Right hindlimb (tissue), 1 donor: ENCODE data around the gene MAP1LC3B2.
A peak's percentile ranks its signal among the peaks of the same experiment; 100 is the strongest.

ENCODE experiments used
- DNase-seq: peaks from one replicate; pipeline ENCODE4 v3.0.0-alpha.2; 2018

The MAP1LC3B2 gene

DNA sequence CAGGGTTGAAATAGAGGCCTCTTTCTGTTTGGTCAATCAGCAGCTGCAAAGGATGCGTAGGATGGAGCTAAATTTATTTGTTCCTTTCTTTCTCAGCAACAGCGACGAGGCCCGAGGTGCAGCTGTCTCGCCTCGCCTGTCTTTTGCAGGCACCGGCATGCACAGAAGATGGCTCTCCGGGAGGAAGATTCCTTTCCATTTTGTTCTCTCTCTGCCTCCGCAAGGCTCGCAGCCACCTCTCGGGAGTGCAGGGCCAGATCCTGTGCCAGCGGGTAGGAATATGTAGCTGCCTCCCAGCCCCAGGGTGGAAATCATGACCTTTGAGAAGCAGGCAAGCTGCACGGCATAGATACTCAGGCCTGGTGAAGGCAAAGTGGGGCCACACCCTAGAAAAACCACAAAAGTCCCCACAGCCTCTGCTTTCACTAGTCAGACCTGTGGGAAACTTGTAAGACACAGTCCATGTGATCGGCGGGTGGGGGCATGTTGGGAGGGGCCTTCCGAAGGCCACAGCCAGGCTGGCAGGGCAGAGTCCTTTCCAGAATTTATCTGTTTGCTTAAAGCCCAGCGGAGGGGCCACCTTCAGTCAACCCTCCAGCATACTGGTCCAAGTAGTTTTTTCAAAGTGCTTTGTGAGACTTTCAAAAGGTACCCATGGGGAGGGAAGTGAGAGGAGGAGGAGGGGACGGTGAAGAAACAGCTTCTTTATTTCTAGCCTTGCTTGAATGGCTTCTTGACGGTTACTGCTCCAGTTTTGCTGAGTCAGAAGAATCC is at the start of gene MAP1LC3B2:
MAP1LC3B2 (plus strand) TSS at position 220 of the 774 bp plus-strand sequence. CDS start 16,562 bp downstream, outside the sequence.
- DNase-seq: peak; percentile 72

DNA sequence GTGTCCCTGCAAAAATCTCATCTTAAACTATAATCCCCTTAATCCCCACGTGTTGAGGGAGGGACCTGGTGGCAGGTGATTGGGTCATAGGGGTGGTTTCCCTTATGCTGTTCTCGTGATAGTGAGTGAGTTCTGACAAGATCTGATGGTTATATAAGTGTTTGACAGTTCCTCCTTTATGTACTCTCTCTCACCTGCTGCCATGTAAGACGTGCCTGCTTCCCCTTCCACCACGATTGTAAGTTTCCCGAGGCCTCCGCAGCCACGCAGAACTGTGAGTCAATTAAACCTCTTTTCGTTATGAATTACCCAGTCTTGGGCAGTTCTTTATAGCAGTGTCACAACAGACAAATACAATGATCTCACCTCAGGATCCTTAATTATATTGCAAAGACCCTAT is 45.2 kb upstream of the MAP1LC3B2 start:
- DNase-seq: no peak

DNA sequence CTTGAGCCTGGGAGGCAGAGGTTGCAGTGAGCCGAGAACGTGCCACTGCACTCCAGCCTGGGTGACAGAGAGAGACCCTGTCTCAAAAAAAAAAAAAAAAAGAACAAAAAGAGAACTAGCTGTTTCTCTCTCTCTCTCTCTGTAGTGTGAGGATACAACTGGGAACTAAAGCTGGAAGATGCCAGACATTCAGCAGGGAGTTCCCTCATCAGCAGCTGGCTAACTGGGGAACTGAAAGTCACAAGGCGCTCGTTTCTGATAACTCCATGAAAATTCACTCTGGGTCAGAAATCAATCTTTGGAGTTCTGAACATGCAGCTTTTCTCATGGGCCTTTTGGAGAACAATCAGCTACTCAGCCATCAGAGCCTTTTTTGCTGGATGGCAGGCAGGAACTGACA is 43.5 kb upstream of the MAP1LC3B2 start:
- no peak for DNase-seq

DNA sequence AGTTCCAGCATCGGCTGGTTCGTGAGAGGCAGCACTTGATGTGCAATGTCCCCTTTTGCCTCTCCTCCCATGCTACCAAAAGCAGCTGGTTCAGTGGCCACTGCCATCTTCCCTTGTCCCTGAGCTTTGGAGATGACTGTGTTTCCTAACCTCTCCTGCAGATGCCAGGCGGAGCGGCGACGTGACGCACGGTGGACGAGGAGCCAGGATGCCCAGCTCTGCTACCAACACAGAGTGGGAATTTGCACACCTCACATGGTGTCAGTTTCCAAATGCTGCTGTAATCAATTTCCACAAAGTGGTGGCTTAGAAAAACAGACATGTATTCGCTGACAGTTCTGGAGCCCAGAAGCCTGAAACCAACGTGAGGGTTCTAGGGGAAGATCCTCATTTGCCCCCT is 42.5 kb upstream of the MAP1LC3B2 start:
- no peak for DNase-seq

DNA sequence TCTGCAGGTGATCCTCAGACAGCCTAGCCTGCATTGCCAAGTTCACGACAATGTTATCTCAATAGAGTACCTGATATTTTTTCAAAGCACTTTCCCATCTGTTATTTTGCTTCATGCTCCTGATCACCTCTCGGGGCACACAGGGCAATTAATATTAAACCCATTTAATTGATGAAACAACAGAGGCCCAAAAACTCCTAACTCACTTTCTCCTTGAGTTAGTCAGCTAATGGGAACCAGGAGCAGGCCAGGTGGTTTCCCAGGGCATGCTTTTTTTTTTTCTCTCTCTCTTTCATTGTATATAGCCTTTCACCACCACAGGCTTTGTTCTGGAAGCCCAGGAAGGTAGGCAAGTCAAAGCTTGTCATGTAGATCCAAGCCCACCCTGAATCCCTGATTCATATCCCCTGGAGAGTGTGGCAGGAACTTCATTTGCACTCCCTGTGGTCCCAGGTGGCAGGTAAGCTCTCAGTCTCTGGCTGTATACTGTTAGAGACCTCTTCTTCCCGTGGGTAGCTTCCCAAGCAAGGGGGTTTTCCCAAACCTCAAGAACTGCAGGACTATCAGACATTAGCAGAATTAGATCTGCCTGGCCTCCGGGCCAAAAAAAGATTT is 41.6 kb upstream of the MAP1LC3B2 start:
- DNase-seq: no peak

DNA sequence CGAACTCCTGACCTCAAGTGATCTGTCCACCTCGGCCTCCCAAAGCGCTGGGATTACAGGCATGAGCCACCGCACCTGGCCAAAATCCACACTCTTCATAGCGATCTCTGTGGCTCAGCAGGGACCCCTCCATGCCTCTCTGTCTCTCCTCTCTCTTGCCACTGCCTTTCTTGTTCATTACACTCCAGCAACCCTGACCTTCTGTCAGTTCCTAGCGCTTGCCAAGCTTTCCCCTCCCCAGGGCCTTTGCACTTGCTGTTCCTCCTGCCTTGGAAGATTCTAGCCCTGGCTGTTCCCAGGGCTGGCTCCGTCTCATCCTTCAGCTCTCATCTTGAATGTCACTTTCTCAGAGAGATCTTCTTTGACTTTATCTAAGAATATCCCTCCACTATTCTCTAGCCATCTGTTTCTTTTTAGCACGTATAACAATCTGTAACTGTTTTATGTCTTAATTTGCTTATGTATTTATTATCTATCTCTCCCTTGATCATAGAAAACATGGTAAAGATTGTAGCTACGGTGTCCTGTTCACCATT is 38.9 kb upstream of the MAP1LC3B2 start:
- DNase-seq: no peak

DNA sequence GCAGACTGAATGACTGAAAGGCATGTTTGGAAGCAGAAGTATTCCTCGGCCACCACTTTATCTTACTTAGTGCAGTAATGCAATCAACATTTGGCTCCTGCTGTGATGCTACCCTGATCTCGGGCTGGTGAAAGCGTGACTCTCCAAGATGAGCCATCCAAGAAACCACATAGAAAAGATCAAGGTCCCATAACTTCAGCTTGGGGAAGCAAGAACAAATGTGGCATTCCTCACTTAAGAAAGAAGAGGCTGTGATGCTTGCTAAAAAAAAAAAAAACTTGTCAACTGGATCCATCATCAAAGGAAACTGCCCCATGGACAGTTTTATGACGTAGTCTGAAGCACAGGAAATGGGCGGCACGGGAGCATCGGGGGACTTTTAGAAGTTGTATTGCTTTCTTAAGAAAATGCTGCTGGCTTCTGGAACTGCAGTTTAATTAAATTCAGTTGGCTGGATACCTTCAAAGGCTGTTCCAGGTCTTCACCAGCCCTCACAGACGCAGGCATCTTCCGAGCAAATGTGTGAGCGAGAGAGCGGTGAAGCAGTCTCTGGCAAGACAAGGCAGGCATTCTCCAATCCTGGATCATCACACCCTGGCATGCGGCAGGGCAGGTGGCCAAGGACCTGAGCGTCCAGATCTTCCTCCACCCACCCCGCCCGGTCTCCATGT is 38.2 kb upstream of the MAP1LC3B2 start:
- no peak for DNase-seq

DNA sequence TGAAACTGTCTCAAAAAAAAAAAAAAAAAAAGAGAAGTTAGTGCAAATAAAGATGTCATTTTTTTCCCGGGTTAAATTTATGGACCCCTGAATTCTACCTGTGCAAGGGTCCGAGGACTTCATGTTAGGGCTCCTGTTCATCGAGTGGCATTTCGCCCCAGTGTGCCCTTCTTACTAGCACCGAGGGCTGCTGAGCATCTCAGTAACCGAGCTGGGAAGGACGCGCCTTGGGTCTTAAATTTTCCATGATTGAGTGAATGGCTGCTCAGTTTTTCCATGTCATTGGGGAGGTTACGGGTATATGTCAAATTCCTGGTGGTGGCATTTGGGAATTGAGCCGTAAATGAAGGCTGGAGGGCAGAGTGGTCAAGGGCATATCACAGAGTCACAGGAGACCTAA is 34.9 kb upstream of the MAP1LC3B2 start:
- no peak for DNase-seq

DNA sequence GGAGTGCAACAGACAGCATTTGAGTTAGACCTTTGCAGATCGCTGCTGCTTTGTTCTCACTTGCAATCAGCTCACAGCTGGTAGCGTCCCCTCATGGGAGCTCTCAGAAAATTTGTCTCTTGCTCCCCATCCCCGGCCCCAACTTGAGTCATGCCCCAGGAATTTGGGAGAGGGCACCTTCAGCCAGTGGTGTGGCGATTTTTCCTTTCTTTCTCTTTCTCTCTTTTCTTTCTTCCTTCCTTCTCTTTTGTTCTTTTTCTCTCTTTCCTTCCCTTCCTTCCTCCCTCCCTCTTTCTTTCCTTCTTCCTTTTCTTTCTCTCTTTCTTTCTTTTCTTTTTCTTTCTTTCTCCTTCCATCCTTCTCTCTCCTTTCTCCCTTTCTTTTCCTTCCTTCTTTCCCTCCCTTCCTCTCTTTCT is 34.2 kb upstream of the MAP1LC3B2 start:
- peak; percentile 59 for DNase-seq

DNA sequence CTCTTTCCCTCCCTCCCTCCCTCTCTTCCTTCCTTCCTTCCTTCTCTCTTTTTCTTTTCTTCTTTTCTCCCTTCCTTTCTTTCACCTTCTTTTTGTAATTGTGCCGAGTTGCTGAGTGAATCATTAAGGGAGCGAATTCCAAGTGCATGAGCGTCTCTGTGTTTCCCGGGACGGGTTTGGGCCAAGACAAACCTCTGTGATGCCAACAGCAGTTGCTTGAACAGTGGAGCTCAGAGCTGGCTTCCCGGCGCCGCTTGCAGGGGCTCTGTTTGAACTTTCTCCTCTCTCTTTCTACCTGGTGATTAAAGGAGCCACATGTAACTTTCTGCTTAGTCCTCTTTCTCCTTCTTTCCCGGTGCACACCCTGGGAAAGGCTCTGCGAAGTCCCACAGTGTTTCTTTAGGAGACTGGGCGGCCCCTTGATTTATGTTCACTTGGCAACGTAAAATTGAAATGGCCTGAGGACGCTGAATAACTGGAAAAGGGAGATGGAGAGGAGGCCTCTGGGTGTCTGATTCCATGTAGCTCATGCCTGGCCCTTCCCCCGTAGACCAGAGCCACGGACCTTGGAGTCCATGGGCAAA is 33.7 kb upstream of the MAP1LC3B2 start:
- peak; percentile 90 for DNase-seq

DNA sequence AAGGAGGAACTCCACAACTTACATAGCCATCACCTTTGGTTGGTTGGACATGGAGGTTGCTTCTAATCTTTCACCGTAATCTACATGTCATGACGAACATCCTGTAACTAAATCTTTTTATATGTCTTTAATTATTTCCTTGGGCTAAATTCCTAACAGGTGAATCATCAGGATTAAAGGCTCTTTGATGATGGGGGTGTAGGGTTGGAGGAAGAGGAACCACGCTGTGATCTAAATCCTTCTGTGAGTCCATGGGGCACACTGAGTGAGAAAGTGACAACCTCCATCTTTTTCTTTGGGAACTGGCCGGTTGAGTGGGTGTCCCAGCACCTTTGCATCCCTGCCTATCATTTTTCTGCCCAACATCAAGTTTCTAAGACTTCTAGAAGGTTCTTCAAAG is 31.1 kb upstream of the MAP1LC3B2 start:
- DNase-seq: no peak

DNA sequence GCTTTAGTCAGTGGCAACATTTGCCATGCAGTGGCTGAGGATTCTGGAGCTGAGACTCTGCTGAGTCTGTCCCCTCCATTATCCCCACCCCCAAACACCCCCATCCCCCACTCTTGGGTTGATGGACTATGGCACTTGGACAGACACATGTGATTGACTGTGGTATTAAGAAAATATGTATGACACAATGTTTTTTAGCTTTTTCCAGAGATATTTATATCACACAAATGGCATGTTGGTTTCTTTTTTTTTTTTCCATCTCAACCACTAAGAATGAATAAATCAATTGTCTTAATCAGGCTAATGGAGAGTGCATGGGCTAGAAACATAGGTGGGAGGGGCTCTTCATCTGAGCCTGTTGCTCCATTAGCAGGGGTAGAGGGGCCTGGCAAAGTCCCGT is 30.7 kb upstream of the MAP1LC3B2 start:
- DNase-seq: no peak

DNA sequence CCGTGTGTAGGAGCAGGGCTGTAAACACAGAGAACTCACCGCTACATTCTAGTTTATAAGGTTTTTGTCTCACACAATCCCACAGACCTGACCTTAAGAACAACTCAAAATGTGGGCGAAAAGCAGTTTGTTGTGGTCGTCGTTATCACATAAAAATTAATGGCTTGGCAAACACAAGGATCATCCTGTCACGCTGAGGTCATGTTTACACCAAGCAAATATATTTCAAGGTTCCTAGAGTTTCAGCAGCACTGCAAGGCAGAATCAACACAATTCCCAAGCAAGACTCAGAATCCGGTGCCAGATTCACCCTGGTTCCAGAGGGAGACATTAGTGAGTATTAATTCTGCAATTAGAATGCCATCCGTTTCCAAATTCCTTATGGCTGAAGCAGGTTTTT is 30.1 kb upstream of the MAP1LC3B2 start:
- DNase-seq: no peak

DNA sequence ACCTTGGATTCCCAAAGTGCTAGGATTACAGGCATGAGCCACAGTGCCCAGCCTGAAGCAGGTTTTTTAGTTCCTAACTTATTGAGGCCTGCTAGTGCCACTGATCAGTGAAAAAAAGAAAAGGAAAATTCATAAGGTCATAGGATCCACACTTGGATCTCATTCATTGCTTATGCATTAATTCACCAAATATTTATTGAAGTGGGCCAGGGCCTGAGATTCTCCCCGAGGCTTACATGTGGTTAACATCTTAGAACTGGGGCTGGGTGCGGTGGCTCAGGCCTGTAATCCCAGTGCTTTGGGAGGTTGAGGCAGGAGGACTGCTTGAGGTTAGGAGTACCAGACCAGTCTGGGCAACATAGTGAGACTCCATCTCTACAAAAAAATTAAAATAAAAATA is 29.5 kb upstream of the MAP1LC3B2 start:
- no peak for DNase-seq

DNA sequence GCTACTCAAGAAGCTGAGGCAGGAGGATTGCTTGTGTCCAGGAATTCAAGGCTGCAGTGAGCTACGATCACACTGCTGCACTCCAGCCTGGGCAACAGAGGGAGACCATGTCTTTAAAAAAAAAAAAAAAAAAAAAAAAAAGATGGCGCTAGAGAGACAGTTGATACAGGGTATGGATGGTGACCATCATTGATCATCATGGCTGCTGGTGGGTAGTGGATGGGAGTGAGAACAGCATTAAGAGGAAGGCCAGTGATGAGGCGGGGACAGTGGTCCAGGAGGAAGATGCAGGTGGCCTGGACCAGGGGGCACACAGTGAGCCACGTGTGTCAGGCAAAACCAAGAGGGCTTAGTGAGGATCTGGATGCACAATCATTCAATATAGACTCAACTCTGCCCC is 26.8 kb upstream of the MAP1LC3B2 start:
- no peak for DNase-seq

DNA sequence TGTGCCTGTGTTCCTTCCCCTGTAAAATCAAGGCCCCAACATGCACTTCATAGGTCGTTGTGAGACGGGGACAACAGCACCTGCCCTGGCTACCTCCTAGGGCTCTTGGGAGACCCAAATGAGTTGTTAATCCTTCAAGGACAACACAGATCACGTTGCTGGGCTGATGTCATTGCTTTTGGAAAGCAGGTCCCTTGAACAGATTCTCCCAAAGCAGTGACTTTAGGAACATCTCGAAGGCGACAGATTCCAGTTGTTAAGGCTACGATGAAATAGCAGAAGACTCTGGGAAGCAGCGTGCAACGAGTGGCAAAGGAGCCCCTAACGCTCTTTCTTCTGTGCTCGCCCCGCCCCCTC is 26.2 kb upstream of the MAP1LC3B2 start:
- no peak for DNase-seq

DNA sequence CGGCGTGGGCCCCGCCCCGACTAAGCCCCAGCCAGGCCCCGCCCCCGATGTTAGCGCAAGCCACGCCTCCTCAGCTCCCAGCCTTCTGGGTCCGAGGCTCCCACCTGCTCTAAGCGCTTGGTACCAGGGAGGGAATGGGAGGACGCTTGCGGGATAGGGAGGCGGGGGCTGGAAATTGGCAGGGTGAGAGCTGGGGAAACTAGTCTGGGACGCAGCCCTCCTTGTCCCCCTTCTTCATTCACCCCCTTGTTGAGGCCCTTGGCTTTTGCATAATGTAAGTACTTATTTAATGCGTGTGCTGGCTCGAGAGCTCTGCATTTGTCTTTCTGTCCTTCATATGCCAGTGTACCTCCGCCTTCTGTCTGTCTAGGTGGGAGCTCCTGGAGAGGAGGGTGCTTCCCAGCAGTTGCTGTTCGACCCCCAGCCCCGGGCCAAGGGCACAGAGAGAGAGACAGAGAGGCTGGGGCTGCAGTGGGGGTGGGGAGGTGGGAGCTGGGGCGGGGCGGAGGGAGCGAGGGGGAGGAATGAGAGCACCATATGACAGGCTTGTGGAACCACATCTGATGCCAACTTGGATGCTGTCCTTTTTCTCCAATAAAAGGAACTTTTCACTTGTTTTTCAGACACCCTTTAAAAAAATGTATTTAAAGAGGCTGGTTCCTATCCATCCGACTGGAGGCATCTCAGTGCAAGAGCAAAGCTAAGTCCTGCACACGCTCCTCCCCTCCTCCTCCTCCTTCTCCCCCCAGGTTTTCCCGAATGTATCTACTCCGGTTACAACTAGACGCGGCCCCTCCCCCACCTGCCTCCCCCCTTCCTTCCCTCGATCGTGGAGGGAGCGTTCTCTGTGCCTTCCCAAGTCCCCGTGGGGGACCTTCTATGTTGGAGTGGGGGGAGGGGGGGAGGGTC is 25.6 kb upstream of the MAP1LC3B2 start:
- peak; percentile 91 for DNase-seq

DNA sequence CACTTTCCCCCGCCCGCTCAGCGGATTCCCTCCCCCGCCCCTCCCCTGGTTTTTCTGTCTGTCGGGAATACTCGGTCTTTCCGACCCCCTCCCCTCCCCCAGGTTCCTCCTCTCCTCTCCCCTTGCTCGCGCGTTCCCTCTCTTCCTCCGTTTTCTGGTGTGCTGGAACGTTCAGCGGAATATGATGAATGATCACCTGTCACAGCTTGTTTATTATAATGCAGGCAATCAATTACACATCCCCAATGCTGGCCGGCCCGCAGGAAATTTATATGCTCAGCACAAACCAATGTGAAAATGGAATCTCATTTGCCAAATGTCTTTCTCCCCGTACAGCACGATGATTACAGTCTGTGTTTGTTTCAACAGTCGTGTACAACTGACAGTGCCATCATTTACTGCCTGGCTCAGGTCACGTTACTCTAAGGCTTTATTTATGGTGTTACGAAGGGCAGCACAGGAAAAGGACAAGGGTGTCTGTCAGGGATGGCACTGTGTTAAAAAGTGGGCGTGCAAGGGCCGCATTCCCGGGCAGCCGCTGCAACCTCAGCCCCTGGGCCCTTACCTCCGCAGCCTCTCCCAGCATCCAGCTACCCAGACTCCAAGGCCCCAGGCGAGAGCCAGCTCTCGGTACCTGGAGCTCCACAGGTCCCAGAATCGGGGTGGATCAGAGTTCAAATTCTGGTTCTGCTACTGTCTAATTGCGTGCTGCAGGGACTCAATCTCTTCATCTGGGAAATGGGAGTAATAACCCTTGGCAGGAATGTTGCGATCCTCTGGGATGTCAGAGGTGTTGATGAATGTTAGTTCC is 24.7 kb upstream of the MAP1LC3B2 start:
- peak; percentile 83 for DNase-seq

DNA sequence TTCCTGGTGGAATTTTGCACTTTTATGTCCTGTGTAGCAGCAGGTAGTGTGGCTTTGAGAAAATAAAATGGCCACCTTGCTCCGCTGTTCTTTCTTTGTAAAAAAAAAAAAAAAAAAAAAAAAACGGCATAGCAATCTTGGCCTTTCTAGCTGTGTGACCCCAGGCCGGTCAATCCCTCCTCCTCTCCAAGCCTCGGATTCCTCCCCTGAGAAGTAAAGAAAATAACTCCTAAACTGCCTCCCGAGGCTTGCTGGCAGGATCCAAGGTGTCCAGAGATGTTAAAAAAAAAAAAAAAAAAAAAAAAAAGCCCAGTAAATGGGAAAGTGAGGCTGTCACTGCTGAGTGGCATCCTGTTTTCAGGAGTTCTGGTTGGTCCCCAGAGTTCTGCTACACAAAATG is 23.9 kb upstream of the MAP1LC3B2 start:
- no peak for DNase-seq

DNA sequence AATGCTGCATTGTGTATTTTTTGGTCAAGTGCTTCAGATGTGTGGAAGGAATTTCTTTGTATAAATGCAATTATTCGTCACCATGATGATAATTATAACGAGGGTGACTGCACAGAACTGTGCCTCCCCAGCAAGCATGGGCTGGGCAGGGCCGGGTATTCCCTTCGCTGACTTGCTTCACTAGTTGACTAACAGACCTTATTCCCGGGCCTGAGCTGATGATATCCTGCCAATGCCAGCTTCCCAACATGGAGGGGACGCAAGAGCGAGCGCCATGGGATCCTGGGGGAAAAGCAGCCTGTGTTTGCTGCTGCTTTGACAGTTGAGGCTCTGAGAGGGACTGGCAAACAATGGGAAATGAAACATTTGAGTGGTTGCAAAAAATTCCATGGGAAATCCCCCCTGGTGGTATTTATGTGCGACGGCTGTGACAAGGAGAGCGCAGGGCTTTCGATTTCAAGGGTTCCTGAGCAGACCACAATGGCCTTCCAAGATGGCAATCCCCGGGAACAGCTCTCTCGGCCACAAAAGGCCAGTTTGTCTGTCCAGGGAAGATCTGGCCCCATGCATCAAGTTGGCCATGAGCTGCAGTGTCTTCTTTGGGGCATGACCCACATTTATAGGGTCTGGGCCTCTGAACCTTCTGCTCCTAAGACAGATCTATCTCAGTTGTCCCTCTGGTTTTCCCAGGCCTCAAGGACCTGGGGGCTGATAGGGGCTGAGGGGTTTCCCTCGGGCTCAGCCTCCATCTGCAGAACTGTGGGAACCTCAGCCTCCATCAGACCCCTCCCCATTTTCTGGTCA is 21.9 kb upstream of the MAP1LC3B2 start:
- DNase-seq: no peak
